Adrenal gland (tissue), 12 donors: ENCODE data around the gene MRFAP1L1. TPM values are rescaled to one million over a fixed set of nuclear protein-coding genes. Genes with fewer than 3 reads are reported as not detected.

Source experiments
- DNase-seq, 7 donors: peaks; one replicate each; pipeline ENCODE4 v3.0.0-alpha.2; 2019 to 2020
- H3K27ac ChIP-seq, 5 donors: fragments of 200-600 bp; sonication (generic) in 4 of 5; 1 replicate in 3 of 5; 2 replicates in 2 of 5; pipeline versions ENCODE4 v1.5.1 to v1.8.0; 2016 to 2020; ENCODE audit warnings: mild to moderate bottlenecking in 1 of 5
- H3K27me3 ChIP-seq: fragments of 200-600 bp; 2 replicates; pipeline ENCODE4 v1.8.0; 2021
- H3K36me3 ChIP-seq, 2 donors: fragments of 200-600 bp; replicated peaks in 1 of 2; 1 replicate in 1 of 2; 2 replicates in 1 of 2; pipeline versions ENCODE4 v1.5.1 to v1.8.0; 2018 to 2022
- H3K4me1 ChIP-seq, 2 donors: fragments of 200-600 bp; replicated peaks in 1 of 2; 1 replicate in 1 of 2; 2 replicates in 1 of 2; pipeline versions ENCODE4 v1.5.1 to v1.8.0; 2018 to 2021
- H3K4me3 ChIP-seq, 4 donors: fragments of 200-600 bp; sonication (generic) in 3 of 4; one replicate each; pipeline ENCODE4 v1.5.1; 2016 to 2018
- H3K9me3 ChIP-seq, 3 donors: fragments of 200-600 bp; sonication (generic) in 1 of 3; replicated peaks in 1 of 3; 1 replicate in 2 of 3; 2 replicates in 1 of 3; pipeline versions ENCODE4 v1.5.1 to v1.8.0; 2016 to 2021
- CTCF ChIP-seq, 6 experiments: fragments of 450-650 bp in 4 of 6; fragments of 200-600 bp in 2 of 6; sonication (generic) in 1 of 6; IDR thresholded peaks; 1 replicate in 5 of 6; 2 replicates in 1 of 6; pipeline versions ENCODE4 v1.5.1 to v1.8.0; 2016 to 2021; ENCODE audit warnings: antibody characterized with exemption in 6 of 6, mild to moderate bottlenecking in 2 of 6, moderate library complexity in 1 of 6
- POLR2A ChIP-seq, 2 donors: fragments of 450-650 bp; IDR thresholded peaks; one replicate each; pipeline ENCODE4 v1.6.1; 2017; ENCODE audit warnings: antibody characterized with exemption in 2 of 2, mild to moderate bottlenecking in 2 of 2, moderate library complexity in 1 of 2
- WGBS, 4 donors: extraction: QIAGEN DNeasy Blood & Tissue Kit in 2 of 4; methylation state at CpG; one replicate each; pipeline versions ENCODE4 v1.1.5 to v1.1.7; 2013 to 2017; 5-methylcytosine and 5-hydroxymethylcytosine counted together
- intact Hi-C, 2 donors: fragments of 100-400 bp; cut with DNase I; formaldehyde crosslinking; loops; one replicate each; pipeline versions ENCODE4 v1.14.1 to v1.15.0; 2022 to 2023
- polyA plus RNA-seq, 3 donors: library from polyadenylated mRNA; stranded (reverse); fragments of 200-250 nt in 2 of 3; fragments of 350-450 nt in 1 of 3; fragmentation: Illumina TruSeq in 1 of 3; extraction: RNeasy Lipid Tissue Mini Kit (QIAGEN cat#74804) in 1 of 3; gene quantifications; one replicate each; pipeline ENCODE4 v1.2.3, GENCODE V29; 2013 to 2014
- total RNA-seq, 9 donors: library from RNA; depleted of rRNA in 4 of 9; stranded (reverse); fragments of >200 nt in 4 of 9; fragments of 120-200 nt in 1 of 9; fragmentation: NEBNext Ultra II Directional in 1 of 9; extraction: Animal tissue kit (Norgen Biotek cat#: 25700) in 1 of 9; gene quantifications; one replicate each; pipeline versions ENCODE4 v1.1.0 to v1.2.4, GENCODE V29; 2013 to 2023
- donor health status: healthy with polysubstance abuse.
- donor health status: Bipolar disorder and iron deficiency.
- donor health status: DM: yes; HTN: yes; CAD: no.
- donor health status: DM: no; HTN: no; CAD: no.
- donor health status: DM: no; HTN: no; CAD: no.
- donor health status: DM: yes; HTN: yes; CAD: no.

MRFAP1L1 gene
- total and polyA plus RNA-seq, 12 donors = 53.0 to 100 (median 63.2) TPM

GRCh38 chr4:6688879-6689505 is 20.7 kb downstream of the MRFAP1L1 start:
- Histone ChIP-seq H3K36me3 (no peaks in the 10 kb centered on the region), H3K4me1 (peaks cover 5 to 8% of the 10 kb centered on the region in 2 donors), H3K9me3 (no peaks in the 10 kb centered on the region), H3K4me3 (no peak overlapping the region), H3K27me3 (no peaks in the 10 kb centered on the region), H3K27ac (peak overlapping the region in 1 of 5 donors; percentile 41)
- intact Hi-C loops = no loop called here
- peak in 6 of 7 donors; percentile 38 to 64 (median 45) for DNase-seq
- TF ChIP-seq CTCF (IDR thresholded peaks at IDR 0.05) = no peak
- no peak for TF ChIP-seq POLR2A (IDR thresholded peaks at IDR 0.05)
- 19 to 35% (median 24%) methylated on average over 11 to 23 of the region's 23 CpGs for WGBS, 4 donors

- intact Hi-C loops = no loop called here
- 83 to 91% (median 87%) methylated on average over 21 to 24 of the region's 24 CpGs for WGBS, 4 donors
- H3K4me1 ChIP-seq = peaks cover 5 to 8% of the 10 kb centered on the region in 2 donors
- H3K4me3 ChIP-seq = no peak overlapping the region
- no peak for TF ChIP-seq POLR2A (IDR thresholded peaks at IDR 0.05)
- TF ChIP-seq CTCF (IDR thresholded peaks at IDR 0.05) = no peak
- H3K27ac ChIP-seq = peak overlapping the region in 1 of 5 donors; percentile 41
- DNase-seq = peak in 1 of 7 donors; percentile 2
- H3K27me3 ChIP-seq = no peaks in the 10 kb centered on the region
- H3K36me3 ChIP-seq = no peaks in the 10 kb centered on the region
- H3K9me3 ChIP-seq = no peaks in the 10 kb centered on the region
Observed at GRCh38 chr4:6687947-6688878, 21.5 kb downstream of the MRFAP1L1 start.

- no peak overlapping the region for H3K27ac ChIP-seq
- 47 to 67% (median 62%) methylated on average over 4 of the region's 4 CpGs for WGBS, 4 donors
- intact Hi-C loops = no loop called here
- DNase-seq = no peak
- TF ChIP-seq CTCF (IDR thresholded peaks at IDR 0.05) (no peak), POLR2A (IDR thresholded peaks at IDR 0.05) (no peak)
- peaks cover 5 to 8% of the 10 kb centered on the region in 2 donors for H3K4me1 ChIP-seq
- H3K36me3 ChIP-seq = no peaks in the 10 kb centered on the region
- H3K9me3 ChIP-seq = no peaks in the 10 kb centered on the region
- no peak overlapping the region for H3K4me3 ChIP-seq
- H3K27me3 ChIP-seq = no peaks in the 10 kb centered on the region
Observed at GRCh38 chr4:6686104-6686787, 23.4 kb downstream of the MRFAP1L1 start.

- H3K36me3 ChIP-seq = no peaks in the 10 kb centered on the region
- 85 to 92% (median 92%) methylated on average over 8 to 11 of the region's 11 CpGs for WGBS, 4 donors
- no peak overlapping the region for H3K27ac ChIP-seq
- H3K27me3 ChIP-seq = no peaks in the 10 kb centered on the region
- DNase-seq = no peak
- peaks cover 5 to 8% of the 10 kb centered on the region in 2 donors for H3K4me1 ChIP-seq
- no peak overlapping the region for H3K4me3 ChIP-seq
- H3K9me3 ChIP-seq = no peaks in the 10 kb centered on the region
- TF ChIP-seq POLR2A (IDR thresholded peaks at IDR 0.05) (no peak), CTCF (IDR thresholded peaks at IDR 0.05) (no peak)
- intact Hi-C loops = no loop called here
Observed at GRCh38 chr4:6684656-6685055, 25.0 kb downstream of the MRFAP1L1 start.
